Cortex of kidney (tissue), 1 donor: Measurements from ENCODE around the gene MSANTD7.
"Not testable (repeated sequence)": the region's sequence is repeated elsewhere in the genome, so short reads cannot be mapped to it uniquely, and the experiment has no call there.

Source experiments
- DNase-seq: peaks from one replicate; lab custom pipeline; 2025; lab: John Stamatoyannopoulos, UW

Gene MSANTD7

GRCh38 chr10:14837757-14838581, at the start of gene MSANTD7, which contains the start of the genes CDNF and HSPA14:
MSANTD7 (plus strand) TSS chr10:14838306; CDS start chr10:14842285, 3,979 bp downstream.
CDNF (minus strand) TSS chr10:14838037; CDS start chr10:14837946, 91 bp downstream.
HSPA14 (plus strand) TSS chr10:14838306; CDS start chr10:14838403, 97 bp downstream.
- peak; percentile 85 for DNase-seq

DNA sequence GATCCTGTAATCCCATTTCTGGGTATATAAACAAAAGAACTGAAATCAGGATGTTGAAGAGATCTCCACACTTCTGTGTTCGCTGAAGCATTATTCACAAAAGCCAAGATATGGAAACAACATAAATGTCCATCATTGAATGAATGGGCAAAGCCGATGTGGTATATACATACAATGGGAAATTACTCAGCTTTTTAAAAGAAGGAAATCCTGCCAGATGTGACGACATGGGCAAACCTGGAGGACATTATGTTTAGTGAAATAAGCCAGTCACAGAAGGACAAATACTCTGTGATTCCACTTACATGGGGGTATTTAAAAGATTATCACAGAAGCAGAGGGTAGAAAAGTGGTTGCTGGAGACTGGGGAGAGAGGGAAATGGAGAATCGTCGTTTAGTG, 39.5 kb upstream of the MSANTD7 start:
- DNase-seq, result no peak

GRCh38 chr10:14800397-14800796, 37.7 kb upstream of the MSANTD7 start:
- no peak for DNase-seq

GRCh38 chr10:14801723-14802122, 36.4 kb upstream of the MSANTD7 start:
- DNase-seq, result no peak

DNA sequence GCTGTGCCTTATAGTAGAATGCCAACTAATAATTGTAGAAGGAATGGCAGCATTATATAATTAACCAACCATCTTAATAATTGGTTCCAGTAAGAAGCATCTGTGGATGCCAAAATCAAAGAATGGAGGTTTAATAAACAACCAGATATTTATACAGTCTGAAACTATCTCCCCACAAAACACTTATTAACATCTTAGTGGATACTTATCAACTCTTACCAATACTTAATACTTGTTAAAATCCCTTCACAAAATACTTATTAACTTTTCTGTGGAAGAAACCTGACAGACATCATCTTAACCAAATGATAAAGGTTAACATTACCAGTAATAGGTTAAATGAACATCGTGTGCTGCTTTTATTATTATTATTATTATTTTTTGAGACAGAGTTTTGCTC, 34.3 kb upstream of the MSANTD7 start:
- no peak for DNase-seq

- DNase-seq, result no peak
These were observed 31.8 kb upstream of the MSANTD7 start for GRCh38 chr10:14806318-14806717.

- no peak for DNase-seq
These were observed 26.8 kb upstream of the MSANTD7 start for GRCh38 chr10:14810969-14811953.

- DNase-seq, result no peak
These were observed 25.8 kb upstream of the MSANTD7 start for GRCh38 chr10:14812271-14812670.

DNA sequence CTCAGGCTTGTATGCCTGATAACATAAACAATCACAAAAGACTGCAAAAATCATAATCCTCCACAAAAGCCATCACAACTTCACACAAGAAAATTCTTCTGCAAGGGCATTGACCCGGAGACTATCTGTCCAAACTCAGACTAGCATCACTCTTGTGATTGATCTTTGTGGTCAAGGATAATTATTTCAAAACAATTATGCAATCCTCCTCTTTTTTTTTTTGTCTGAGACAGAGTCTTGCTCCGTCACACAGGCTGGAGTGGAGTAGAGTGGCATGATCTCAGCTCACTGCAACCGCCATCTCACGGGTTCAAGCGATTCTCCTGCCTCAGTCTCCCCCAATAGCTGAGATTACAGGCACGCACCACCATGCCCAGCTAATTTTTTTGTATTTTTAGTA, 22.4 kb upstream of the MSANTD7 start:
- no peak for DNase-seq

GRCh38 chr10:14816717-14817116, 21.4 kb upstream of the MSANTD7 start:
- not testable (repeated sequence) for DNase-seq

DNA sequence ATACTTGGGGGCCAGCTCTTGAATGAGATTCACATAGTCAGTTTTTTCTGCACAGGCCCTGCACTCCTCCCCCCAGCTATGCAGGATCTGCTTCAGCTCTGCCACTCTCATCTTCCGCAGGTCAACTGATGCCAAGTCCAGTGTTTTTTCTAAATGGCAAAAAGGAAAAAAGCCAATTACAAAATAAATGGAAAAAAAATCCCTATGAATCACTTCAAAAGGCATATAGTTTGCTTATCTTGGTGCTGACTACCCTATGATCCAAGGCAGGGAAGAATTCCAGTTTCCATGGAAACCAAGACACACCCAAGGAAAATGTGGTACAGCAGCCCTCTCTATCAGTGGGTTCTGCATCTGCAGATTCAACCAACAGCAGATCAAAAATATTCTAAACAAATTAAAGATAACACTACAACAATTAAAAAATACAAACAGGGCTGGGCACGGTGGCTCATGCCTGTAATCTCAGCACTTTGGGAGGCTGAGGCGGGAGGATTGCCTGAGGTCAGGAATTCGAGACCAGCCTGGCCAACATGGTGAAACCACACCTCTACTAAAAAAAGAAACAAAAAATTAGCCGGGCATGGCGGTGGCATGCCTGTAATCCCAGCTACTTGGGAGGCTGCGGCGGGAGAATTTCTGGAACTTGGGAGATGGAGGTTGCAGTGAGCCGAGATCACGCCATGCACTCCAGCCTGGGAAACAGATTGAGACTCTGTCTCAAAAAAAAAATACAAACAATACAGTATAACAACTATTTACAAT, 17.9 kb upstream of the MSANTD7 start:
- DNase-seq, result no peak

DNA sequence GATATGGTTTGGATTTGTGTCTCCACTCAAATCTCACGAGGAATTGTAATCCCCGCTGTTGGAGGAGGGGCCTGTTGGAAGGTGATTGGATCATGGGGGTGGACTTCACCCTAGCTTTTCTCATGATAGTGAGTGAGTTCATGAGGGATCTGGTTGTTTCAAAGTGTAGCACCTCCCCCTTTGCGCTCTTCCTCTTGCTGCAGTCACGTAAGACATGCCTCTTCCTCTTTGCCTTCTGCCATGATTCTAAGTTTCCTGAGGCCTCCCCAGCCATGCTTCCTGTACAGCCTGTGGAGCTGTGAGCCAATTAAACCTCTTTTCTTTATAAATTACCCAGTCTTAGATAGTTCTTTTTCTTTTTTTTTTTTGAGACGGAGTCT, 17.3 kb upstream of the MSANTD7 start:
- no peak for DNase-seq

DNA sequence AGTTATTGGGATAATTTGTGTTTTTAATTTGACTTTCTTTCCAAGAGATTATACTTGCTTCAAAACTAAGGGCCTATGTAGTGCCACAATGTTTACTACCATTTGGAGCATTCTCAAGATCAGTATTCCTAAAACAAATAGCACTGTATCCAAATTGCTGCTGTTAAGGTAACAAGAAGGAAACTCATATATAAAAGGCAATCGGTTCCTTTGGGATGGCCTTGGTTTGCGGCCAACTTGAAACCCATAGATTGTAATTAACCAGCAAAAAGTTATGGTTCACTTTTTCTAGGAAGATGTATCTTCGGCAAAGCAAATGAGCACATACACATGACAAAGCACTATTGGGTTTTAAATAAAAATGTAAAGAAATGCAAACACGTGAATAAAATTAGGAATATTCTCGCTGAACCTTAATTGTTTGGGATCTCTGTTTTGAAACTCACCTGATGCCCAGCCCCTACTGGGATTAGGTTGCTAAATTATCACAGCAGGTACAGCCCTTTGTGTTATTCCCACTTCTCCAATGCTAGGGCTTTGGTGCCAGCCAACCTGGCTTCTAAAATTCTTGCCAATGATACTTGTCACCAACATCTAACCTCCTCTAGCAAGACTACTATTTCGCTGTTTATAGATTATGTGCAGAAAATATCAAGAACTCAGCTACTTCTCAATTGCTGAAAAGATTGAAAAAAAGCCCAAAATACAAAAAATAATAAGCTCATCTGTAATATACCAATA, 16.3 kb upstream of the MSANTD7 start:
- no peak for DNase-seq

- DNase-seq, result no peak
These were observed 15.0 kb upstream of the MSANTD7 start for GRCh38 chr10:14822879-14823755.

- no peak for DNase-seq
These were observed 14.1 kb upstream of the MSANTD7 start for GRCh38 chr10:14823966-14824365.

- DNase-seq, result no peak
These were observed 11.9 kb upstream of the MSANTD7 start for GRCh38 chr10:14826076-14826829.

GRCh38 chr10:14833106-14833505, 5.0 kb upstream of the MSANTD7 start:
- no peak for DNase-seq

GRCh38 chr10:14836208-14836607, 1.9 kb upstream of the MSANTD7 start:
- no peak for DNase-seq

GRCh38 chr10:14837003-14837756, 926 bp upstream of the MSANTD7 start:
- no peak for DNase-seq
